ENCODE results near the gene FAM3A. TPM values are rescaled to one million over a fixed set of nuclear protein-coding genes. Genes with fewer than 3 reads are reported as not detected.

FAM3A gene
- total RNA-seq, 1 experiment from 2014 or later = 15.6 TPM

DNA sequence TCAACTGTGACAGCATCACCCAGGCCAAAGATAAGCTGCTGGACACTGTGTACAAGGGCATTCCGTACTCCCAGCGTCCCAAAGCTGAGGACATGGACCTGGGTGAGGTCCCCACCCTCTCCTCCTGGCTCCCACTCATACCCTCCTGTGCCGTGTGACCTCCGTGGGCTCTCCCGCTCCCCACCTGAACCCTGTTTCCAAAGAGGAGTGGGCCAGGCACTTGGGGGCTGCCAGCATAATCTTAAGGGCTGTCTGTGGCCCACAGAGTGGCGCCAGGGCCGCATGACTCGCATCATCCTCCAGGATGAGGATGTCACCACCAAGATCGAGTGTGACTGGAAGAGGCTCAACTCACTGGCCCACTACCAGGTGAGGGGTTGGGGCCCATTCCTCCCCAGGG lies 46.9 kb downstream of the FAM3A start:
- no peaks in the 10 kb centered on the region for H3K27me3 ChIP-seq (ENCODE audit: insufficient read depth, low read length)
- ChIA-PET CTCF (no interaction called here), POLR2A (no interaction called here), RAD21 (ENCODE audit: low non-redundant PET in 1 of 2, low total read pairs in 2 of 2, uncharacterized antibody in 2 of 2, unreplicated experiment in 2 of 2) (no interaction called here)
- intact Hi-C loops (cut with micrococcal nuclease) = no loop called here
- H3K4me1 ChIP-seq (ENCODE audit: control insufficient read depth in 1 of 2, insufficient read depth in 2 of 2, low read length in 2 of 2) = no peaks in the 10 kb centered on the region
- H3K4me3 ChIP-seq (replicated peaks in 1 of 2; ENCODE audit: low read depth in 1 of 2, low read length in 2 of 2) = no peak overlapping the region
- no peaks in the 10 kb centered on the region for H4K20me1 ChIP-seq (ENCODE audit: insufficient read depth)
- no TSS peak for BruUV-seq (replicated peaks)
- no peak overlapping the region for H2AFZ ChIP-seq (ENCODE audit: low read depth, low read length, poor library complexity, severe bottlenecking)
- H3K27ac ChIP-seq (ENCODE audit: low read depth, low read length) = no peak overlapping the region
- no peak overlapping the region for H3K4me2 ChIP-seq (ENCODE audit: low read length)
- no peaks in the 10 kb centered on the region for H3K79me2 ChIP-seq (ENCODE audit: insufficient read depth, low read length)
- no peak for TF ChIP-seq YY1 (IDR thresholded peaks at IDR 0.05; ENCODE audit: extremely low read depth, insufficient replicate concordance, low read depth, low read length)
- TF ChIP-seq FOSL1 (IDR thresholded peaks at IDR 0.05; ENCODE audit: low read depth) = no peak
- no peak for TF ChIP-seq EZH2 (IDR thresholded peaks at IDR 0.05)
- no peak for TF ChIP-seq SRF (IDR thresholded peaks at IDR 0.05; ENCODE audit: low read depth)
- no peak for TF ChIP-seq EZH2phosphoT487 (IDR thresholded peaks at IDR 0.05; ENCODE audit: borderline replicate concordance)
- TF ChIP-seq, protein P1, sequence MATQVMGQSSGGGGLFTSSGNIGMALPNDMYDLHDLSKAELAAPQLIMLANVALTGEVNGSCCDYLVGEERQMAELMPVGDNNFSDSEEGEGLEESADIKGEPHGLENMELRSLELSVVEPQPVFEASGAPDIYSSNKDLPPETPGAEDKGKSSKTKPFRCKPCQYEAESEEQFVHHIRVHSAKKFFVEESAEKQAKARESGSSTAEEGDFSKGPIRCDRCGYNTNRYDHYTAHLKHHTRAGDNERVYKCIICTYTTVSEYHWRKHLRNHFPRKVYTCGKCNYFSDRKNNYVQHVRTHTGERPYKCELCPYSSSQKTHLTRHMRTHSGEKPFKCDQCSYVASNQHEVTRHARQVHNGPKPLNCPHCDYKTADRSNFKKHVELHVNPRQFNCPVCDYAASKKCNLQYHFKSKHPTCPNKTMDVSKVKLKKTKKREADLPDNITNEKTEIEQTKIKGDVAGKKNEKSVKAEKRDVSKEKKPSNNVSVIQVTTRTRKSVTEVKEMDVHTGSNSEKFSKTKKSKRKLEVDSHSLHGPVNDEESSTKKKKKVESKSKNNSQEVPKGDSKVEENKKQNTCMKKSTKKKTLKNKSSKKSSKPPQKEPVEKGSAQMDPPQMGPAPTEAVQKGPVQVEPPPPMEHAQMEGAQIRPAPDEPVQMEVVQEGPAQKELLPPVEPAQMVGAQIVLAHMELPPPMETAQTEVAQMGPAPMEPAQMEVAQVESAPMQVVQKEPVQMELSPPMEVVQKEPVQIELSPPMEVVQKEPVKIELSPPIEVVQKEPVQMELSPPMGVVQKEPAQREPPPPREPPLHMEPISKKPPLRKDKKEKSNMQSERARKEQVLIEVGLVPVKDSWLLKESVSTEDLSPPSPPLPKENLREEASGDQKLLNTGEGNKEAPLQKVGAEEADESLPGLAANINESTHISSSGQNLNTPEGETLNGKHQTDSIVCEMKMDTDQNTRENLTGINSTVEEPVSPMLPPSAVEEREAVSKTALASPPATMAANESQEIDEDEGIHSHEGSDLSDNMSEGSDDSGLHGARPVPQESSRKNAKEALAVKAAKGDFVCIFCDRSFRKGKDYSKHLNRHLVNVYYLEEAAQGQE (IDR thresholded peaks at IDR 0.05; ENCODE audit: low read depth) = no peak
- no peak for TF ChIP-seq CEBPB (IDR thresholded peaks at IDR 0.05; ENCODE audit: low read depth)
- TF ChIP-seq, protein P2, sequence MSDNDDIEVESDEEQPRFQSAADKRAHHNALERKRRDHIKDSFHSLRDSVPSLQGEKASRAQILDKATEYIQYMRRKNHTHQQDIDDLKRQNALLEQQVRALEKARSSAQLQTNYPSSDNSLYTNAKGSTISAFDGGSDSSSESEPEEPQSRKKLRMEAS (IDR thresholded peaks at IDR 0.05) = no peak
- no peak for TF ChIP-seq EGR1 (IDR thresholded peaks at IDR 0.05; ENCODE audit: low read depth)
- TF ChIP-seq RAD21 (IDR thresholded peaks at IDR 0.05; ENCODE audit: low read depth) = no peak
- no peak for TF ChIP-seq SP1 (IDR thresholded peaks at IDR 0.05; ENCODE audit: low read depth)
- TF ChIP-seq, protein P3, sequence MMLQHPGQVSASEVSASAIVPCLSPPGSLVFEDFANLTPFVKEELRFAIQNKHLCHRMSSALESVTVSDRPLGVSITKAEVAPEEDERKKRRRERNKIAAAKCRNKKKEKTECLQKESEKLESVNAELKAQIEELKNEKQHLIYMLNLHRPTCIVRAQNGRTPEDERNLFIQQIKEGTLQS (IDR thresholded peaks at IDR 0.05) = no peak
- no peak for TF ChIP-seq CBX3 (IDR thresholded peaks at IDR 0.05; ENCODE audit: low read depth)
- no peak for TF ChIP-seq ZNF274 (IDR thresholded peaks at IDR 0.05; ENCODE audit: low read depth, low read length)
- TF ChIP-seq ELF1 (IDR thresholded peaks at IDR 0.05; ENCODE audit: borderline replicate concordance, low read depth) = no peak
- TF ChIP-seq JUND (IDR thresholded peaks at IDR 0.05) = no peak
- DNase-seq (ENCODE audit: low read depth, low spot score) = no peak
- no peak for ATAC-seq
- no peaks in the 10 kb centered on the region for H3K9me2 ChIP-seq (ENCODE audit: insufficient read depth)
- no peak overlapping the region for H3K9ac ChIP-seq (ENCODE audit: low read length)
- peaks cover 2 to 3% of the 10 kb centered on the region in 2 experiments; a peak in 1 of 4 replicates for H3K36me3 ChIP-seq (ENCODE audit: control insufficient read depth in 1 of 2, insufficient read depth in 2 of 2, low read length in 2 of 2)
- no peaks in the 10 kb centered on the region for H3K9me3 ChIP-seq (ENCODE audit: control insufficient read depth in 1 of 2, insufficient read depth in 1 of 2, low read depth in 1 of 2, low read length in 2 of 2)
